Panc1 (cell line): ENCODE data around the gene MAOB. TPM values are rescaled to one million over a fixed set of nuclear protein-coding genes. Genes with fewer than 3 reads are reported as not detected.

Source experiments
- ATAC-seq: fragments of 200-7000 bp; cut with Tn5 transposase; 2 replicates; pipeline ENCODE4 v1.9.1; 2020; ENCODE audit warnings: mild to moderate bottlenecking, moderate library complexity
- BruUV-seq: library from RNA; stranded (reverse); fragments of 400-500 nt; replicated peaks from 2 replicates; lab custom pipeline; 2021; lab: Mats Ljungman, UMichigan
- CTCF ChIA-PET: fragments of 300-600 bp; sonication (Branson Sonifier 250); formaldehyde crosslinking; loops from one replicate; lab custom pipeline; 2022; ENCODE audit warnings: antibody characterized with exemption; lab: Charles Lee
- POLR2A ChIA-PET: fragments of 300-600 bp; sonication (Branson Sonifier 250); formaldehyde crosslinking; loops from one replicate; lab custom pipeline; 2022; ENCODE audit warnings: antibody characterized with exemption; lab: Charles Lee
- DNase-seq: peaks from one replicate; pipeline ENCODE4 v3.0.0-alpha.2; 2010; ENCODE audit warnings: low read depth, low spot score
- H3K27ac ChIP-seq: 2 replicates; pipeline ENCODE4 v1.5.1; 2011; ENCODE audit warnings: mild to moderate bottlenecking, low read length, inconsistent platforms
- H3K27me3 ChIP-seq: fragments of 200-500 bp; sonication (Bioruptor generic); 2 replicates; pipeline ENCODE4 v1.6.0; 2014; ENCODE audit warnings: low read length, inconsistent platforms; ENCODE audit not compliant: control insufficient read depth, insufficient read depth
- H3K36me3 ChIP-seq: fragments of 200-500 bp; sonication (Bioruptor generic); 2 replicates; pipeline ENCODE4 v1.5.1; 2014; ENCODE audit warnings: inconsistent platforms, mild to moderate bottlenecking, low read length, moderate library complexity; ENCODE audit not compliant: control insufficient read depth, insufficient read depth
- H3K4me1 ChIP-seq: 2 replicates; pipeline ENCODE4 v1.5.1; 2011; ENCODE audit warnings: inconsistent platforms, mild to moderate bottlenecking, low read length, moderate library complexity; ENCODE audit not compliant: control insufficient read depth, insufficient read depth
- H3K4me3 ChIP-seq, 2 experiments: 2 replicates each; pipeline ENCODE4 v1.5.1; 2011 to 2012; ENCODE audit warnings: low read depth in 2 of 2, low read length in 2 of 2, mild to moderate bottlenecking in 2 of 2, inconsistent platforms in 1 of 2, moderate library complexity in 1 of 2
- H3K9me3 ChIP-seq: fragments of 200-500 bp; sonication (Bioruptor generic); 2 replicates; pipeline ENCODE4 v1.5.1; 2014; ENCODE audit warnings: low read depth, mild to moderate bottlenecking, inconsistent platforms, low read length, moderate library complexity; ENCODE audit not compliant: control insufficient read depth, insufficient read depth
- CTCF ChIP-seq: fragments of 450-650 bp; IDR thresholded peaks from 2 replicates; pipeline ENCODE4 v1.5.1; 2017; ENCODE audit warnings: mild to moderate bottlenecking
- POLR2AphosphoS5 ChIP-seq: IDR thresholded peaks from 2 replicates; pipeline ENCODE4 v1.6.1; 2012; ENCODE audit warnings: mild to moderate bottlenecking, low read depth, low read length, moderate library complexity
- REST ChIP-seq, 2 experiments: IDR thresholded peaks; 2 replicates each; pipeline ENCODE4 v1.6.1; 2011 to 2012; ENCODE audit warnings: low read depth in 2 of 2, control low read depth in 1 of 2, low read length in 1 of 2, mild to moderate bottlenecking in 1 of 2, moderate library complexity in 1 of 2; ENCODE audit not compliant: insufficient read depth in 1 of 2
- SIN3A ChIP-seq: IDR thresholded peaks from 2 replicates; pipeline ENCODE4 v1.6.1; 2012; ENCODE audit warnings: low read depth, mild to moderate bottlenecking, low read length, moderate library complexity, borderline replicate concordance; ENCODE audit not compliant: insufficient read depth
- TCF7L2 ChIP-seq: IDR thresholded peaks from 2 replicates; pipeline ENCODE4 v1.6.1; 2011; ENCODE audit warnings: mild to moderate bottlenecking, low read depth, low read length, inconsistent platforms
- in situ Hi-C: cut with HindIII; loops from 2 replicates; pipeline ENCODE4 v1.10.0; 2016; ENCODE audit warnings: low sequenced_read_pairs, low pct_unique_long_range_greater_than_20kb
- intact Hi-C: fragments of 100-400 bp; cut with micrococcal nuclease; formaldehyde crosslinking; loops from one replicate; pipeline ENCODE4 v1.10.0; 2022; ENCODE audit not compliant: unreplicated experiment
- total RNA-seq: library from RNA; stranded (reverse); gene quantifications from one replicate; pipeline ENCODE4 v1.2.1, GENCODE V29; 2021; ENCODE audit not compliant: unreplicated experiment

MAOB gene
- total RNA-seq, 1 experiment from 2014 or later: not detected

- no peak for ATAC-seq
- CTCF ChIA-PET: no interaction called here
- intact Hi-C loops: no loop called here
Observed at GRCh38 chrX:43743100-43743822, 139.0 kb downstream of the MAOB start.

More at GRCh38 chrX:43743100-43743822, 139.0 kb downstream of the MAOB start:
- Histone ChIP-seq H3K27me3 (no peaks in the 10 kb centered on the region), H3K4me3 (no peak overlapping the region), H3K27ac (no peak overlapping the region), H3K4me1 (no peaks in the 10 kb centered on the region), H3K36me3 (no peaks in the 10 kb centered on the region), H3K9me3 (no peaks in the 10 kb centered on the region)
- POLR2A ChIA-PET: no interaction called here
- in situ Hi-C loops: no loop called here
- no peak for TF ChIP-seq CTCF
- TF ChIP-seq TCF7L2: no peak
- no peak for TF ChIP-seq POLR2AphosphoS5
- no peak for TF ChIP-seq SIN3A
- TF ChIP-seq REST (IDR thresholded peaks at IDR 0.05; ENCODE audit: insufficient read depth in 1 of 2, low read depth in 2 of 2, low read length in 1 of 2): no peak
- no TSS peak for BruUV-seq
- DNase-seq: no peak
